IPS-11a (cell line): ENCODE measurements around the gene OR2T11.
"Not testable (repeated sequence)": the region's sequence is repeated elsewhere in the genome, so short reads cannot be mapped to it uniquely, and the experiment has no call there.

Source experiments
- H3K4me3 ChIP-seq: one replicate; pipeline ENCODE4 v1.5.1; 2013; ENCODE audit warnings: low read depth, low read length, control low read depth

OR2T11 gene

GRCh38 chr1:248634991-248635390 lies at the start of gene OR2T11:
Gene OR2T11 (minus strand): TSS chr1:248635091. CDS start chr1:248627128, 7,963 bp downstream.
- not testable (repeated sequence) for H3K4me3 ChIP-seq

GRCh38 chr1:248681651-248682050 lies 46.8 kb upstream of the OR2T11 start:
- H3K4me3 ChIP-seq = no peak overlapping the region

- no peak overlapping the region for H3K4me3 ChIP-seq
These were observed 35.1 kb upstream of the OR2T11 start for GRCh38 chr1:248670003-248670402.

GRCh38 chr1:248663453-248664328 lies 28.8 kb upstream of the OR2T11 start:
- H3K4me3 ChIP-seq = not testable (repeated sequence)

- H3K4me3 ChIP-seq = not testable (repeated sequence)
These were observed 21.9 kb upstream of the OR2T11 start for GRCh38 chr1:248656797-248657196.

- not testable (repeated sequence) for H3K4me3 ChIP-seq
These were observed 20.5 kb upstream of the OR2T11 start, which contains the start of gene OR2T27 for GRCh38 chr1:248655354-248655753. Gene OR2T27 (minus strand): TSS chr1:248655528. CDS start chr1:248650884, 4,644 bp downstream.

GRCh38 chr1:248648770-248649536 lies 14.1 kb upstream of the OR2T11 start:
- not testable (repeated sequence) for H3K4me3 ChIP-seq

- H3K4me3 ChIP-seq = not testable (repeated sequence)
These were observed 10.3 kb upstream of the OR2T11 start, which contains the start of gene OR2T35 for GRCh38 chr1:248645178-248645577. Gene OR2T35 (minus strand): TSS chr1:248645278. CDS start chr1:248639258, 6,020 bp downstream.

GRCh38 chr1:248642971-248643651 lies 8.2 kb upstream of the OR2T11 start:
- not testable (repeated sequence) for H3K4me3 ChIP-seq

GRCh38 chr1:248641583-248641982 lies 6.7 kb upstream of the OR2T11 start:
- not testable (repeated sequence) for H3K4me3 ChIP-seq

- not testable (repeated sequence) for H3K4me3 ChIP-seq
These were observed 6.0 kb upstream of the OR2T11 start for GRCh38 chr1:248640906-248641305.

GRCh38 chr1:248639652-248640051 lies 4.8 kb upstream of the OR2T11 start:
- not testable (repeated sequence) for H3K4me3 ChIP-seq

- H3K4me3 ChIP-seq = not testable (repeated sequence)
These were observed 1.7 kb upstream of the OR2T11 start for GRCh38 chr1:248636612-248637011.

GRCh38 chr1:248631354-248632008 lies 3.4 kb downstream of the OR2T11 start:
- no peak overlapping the region for H3K4me3 ChIP-seq

- no peak overlapping the region for H3K4me3 ChIP-seq
These were observed 4.3 kb downstream of the OR2T11 start for GRCh38 chr1:248630551-248630950.

- H3K4me3 ChIP-seq = no peak overlapping the region
These were observed 6.7 kb downstream of the OR2T11 start for GRCh38 chr1:248627971-248628844.

GRCh38 chr1:248625971-248626370 lies 8.9 kb downstream of the OR2T11 start:
- no peak overlapping the region for H3K4me3 ChIP-seq

GRCh38 chr1:248625166-248625565 lies 9.7 kb downstream of the OR2T11 start:
- no peak overlapping the region for H3K4me3 ChIP-seq

- H3K4me3 ChIP-seq = no peak overlapping the region
These were observed 12.3 kb downstream of the OR2T11 start for GRCh38 chr1:248622570-248623001.

GRCh38 chr1:248621770-248622169 lies 13.1 kb downstream of the OR2T11 start:
- H3K4me3 ChIP-seq = no peak overlapping the region
